Glomerular visceral epithelial cell (primary cell): ENCODE results near the gene MBP.

Experiments
- DNase-seq: peaks from one replicate; pipeline ENCODE4 v3.0.0-alpha.2; 2016; ENCODE audit errors: extremely low spot score

The MBP gene

DNA sequence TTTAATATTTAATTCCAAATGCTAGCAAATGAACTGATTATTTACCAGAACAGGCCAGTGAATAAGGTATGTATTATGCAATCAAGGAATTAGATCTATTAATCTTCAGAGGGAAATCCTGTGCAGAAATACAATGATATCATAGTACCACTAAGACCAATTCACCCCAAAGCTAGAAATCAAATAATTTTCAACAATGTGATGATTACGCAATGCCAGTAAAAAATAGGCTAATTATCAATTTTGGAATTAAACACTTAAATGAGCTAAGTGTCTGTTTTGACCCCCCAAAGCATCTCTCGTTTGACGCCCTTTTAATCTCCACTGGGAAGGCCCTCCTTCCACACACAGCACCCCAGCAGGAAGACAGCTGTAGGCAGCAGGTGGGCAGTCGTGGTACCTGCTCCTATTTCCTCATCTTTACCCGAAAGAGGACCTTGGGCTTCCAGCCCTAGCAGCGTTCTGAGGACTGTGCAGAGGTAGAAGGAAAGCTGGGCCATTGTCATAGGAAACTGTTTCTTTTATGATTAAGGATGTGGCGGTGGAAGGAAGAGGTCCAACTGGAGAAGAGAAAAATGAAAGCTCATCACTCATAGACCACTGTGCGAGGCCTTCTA lies 84.7 kb downstream of the MBP start:
- DNase-seq = no peak

DNA sequence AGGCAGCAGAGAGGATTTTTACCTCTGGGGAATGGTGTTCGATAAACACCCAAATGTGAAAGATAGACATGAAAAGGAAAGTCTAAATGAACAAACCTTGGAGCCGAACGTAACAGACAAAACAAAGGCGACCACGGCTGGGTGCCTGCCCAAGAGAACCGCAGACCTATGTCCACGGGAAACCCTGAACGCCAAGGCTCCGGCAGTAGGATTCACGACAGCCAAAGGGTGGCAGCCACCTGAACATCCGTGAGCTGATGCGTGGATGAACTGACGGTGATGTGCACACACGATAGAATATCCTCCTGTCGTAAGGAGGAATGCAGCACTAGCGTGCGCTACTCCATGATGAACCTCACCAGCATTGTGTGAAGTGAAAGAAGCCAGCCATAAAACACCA lies 85.6 kb downstream of the MBP start:
- DNase-seq = no peak

DNA sequence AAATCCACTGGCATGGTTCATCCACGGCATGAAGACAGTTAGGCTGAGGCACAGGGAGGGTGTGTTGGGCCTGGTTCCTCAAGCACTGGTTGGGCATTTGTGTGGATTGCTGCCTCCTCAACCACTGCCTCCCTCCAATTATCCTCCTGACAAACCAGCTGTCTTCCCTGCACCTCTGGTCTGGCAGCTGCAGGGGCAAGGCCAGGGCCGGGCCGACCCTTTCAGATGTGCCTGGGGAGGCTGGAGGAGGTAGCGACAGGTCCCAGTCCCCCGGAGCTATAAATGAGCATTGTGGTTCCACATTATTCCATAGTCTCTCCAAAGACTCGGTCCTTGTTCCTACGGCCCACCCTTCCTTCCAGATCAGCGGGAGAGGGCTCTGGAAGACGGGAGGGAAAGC lies 86.2 kb downstream of the MBP start:
- no peak for DNase-seq

DNA sequence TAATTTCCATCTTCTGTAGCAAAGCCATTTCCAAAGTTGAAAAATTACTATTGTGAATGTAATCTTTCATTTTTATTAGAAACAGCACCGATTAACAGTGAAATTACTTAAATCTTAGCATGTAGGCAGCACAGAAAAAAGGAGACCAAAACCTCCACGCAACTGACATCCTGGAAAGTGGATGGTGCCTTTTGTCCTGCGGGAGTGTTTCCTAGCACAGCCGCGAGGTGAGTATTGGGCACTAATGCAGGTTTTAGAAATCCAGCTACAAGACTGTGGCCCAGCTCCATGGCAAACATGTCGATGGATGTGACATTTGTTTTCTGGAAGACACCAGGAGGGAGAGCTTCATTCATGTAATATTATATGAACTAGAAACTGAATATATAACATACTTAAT lies 86.9 kb downstream of the MBP start:
- no peak for DNase-seq

DNA sequence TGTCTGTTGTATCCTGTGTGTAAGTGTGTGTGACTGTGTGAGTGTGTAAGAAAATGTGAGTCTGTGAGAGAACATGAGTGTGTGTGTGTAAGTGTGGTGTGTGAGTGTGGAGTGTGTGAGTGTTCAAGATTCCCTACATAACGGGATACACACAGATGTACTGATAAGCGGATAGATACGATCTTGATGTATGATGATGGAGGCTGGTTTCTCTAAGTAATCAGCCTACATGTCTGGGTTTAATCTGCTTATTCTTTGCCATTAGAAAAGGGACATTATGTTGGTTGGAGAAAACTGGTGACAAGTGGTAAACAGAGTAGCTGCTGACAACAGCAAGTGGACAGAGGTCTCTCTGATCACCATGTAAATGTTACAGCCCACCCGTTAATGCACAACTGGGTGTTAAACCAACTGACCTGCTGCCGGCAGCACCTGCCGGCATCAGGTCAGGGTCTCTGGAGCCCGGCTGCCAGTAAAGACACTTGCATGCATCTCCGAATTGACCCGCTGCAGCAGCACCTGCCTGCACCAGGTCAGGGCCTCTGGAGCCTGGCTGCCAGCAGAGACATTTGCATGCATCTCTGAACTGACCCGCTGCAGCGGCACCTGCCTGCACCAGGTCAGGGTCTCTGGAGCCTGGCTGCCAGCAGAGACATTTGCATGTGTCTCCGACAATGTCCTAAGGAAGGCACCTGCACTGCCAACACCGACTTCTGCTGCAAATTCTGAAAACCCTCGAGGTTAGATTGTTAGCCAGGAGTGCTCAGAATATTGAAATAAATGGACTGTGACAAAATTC lies 87.5 kb downstream of the MBP start:
- no peak for DNase-seq

DNA sequence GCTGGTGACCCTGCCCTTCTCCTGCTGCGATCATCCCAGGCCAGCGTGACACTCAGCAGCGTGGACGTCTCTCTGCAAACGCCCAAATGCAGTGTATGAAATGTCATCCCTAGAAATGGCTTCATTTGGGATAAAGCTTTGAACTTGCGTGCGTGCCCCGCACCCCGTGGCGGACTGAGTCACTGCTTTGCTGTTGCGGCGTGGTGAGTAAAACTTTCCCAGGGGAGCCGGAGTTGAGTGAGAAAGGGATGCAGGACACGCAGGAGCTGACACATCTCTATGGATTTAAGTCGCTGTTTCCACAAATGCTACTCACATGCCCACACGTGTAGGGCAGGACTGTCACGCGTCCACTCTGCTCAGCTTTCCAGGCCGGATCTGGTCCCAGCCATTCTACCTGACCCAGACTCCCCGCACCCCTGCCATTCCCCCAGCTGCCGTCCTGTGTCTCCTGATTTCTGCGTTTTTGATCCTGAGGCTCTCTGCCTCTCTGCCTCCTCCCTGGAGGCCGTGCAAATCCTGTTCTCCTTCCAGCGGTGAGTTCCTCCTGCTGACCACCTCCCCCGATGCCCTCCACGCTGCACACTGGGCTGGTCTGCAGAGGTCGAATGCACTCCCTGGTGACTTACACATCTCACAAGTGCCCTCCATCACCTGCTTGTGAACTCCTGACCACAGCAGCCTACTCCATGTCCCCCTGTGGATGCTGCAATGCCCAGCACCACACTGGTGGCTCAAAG lies 88.9 kb downstream of the MBP start:
- no peak for DNase-seq

DNA sequence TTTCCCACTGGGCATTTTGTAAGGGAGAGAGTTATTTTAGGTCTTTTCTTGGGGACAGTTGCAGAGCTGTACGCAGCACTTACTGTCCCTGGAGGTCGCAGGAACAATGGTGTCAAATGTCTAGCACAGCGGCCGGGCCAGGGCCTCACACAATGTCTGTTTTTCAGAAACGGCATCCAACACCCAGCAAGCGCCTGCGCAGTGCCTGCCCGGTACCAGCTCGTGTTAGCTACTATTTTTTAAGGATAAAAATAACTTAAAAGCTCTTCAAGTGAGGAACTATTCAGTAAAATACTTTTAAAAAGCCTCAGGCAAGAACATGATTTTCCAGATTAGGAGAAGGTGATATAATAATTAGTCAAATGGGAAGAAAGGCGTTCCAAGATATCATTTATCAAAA lies 90.0 kb downstream of the MBP start:
- no peak for DNase-seq

DNA sequence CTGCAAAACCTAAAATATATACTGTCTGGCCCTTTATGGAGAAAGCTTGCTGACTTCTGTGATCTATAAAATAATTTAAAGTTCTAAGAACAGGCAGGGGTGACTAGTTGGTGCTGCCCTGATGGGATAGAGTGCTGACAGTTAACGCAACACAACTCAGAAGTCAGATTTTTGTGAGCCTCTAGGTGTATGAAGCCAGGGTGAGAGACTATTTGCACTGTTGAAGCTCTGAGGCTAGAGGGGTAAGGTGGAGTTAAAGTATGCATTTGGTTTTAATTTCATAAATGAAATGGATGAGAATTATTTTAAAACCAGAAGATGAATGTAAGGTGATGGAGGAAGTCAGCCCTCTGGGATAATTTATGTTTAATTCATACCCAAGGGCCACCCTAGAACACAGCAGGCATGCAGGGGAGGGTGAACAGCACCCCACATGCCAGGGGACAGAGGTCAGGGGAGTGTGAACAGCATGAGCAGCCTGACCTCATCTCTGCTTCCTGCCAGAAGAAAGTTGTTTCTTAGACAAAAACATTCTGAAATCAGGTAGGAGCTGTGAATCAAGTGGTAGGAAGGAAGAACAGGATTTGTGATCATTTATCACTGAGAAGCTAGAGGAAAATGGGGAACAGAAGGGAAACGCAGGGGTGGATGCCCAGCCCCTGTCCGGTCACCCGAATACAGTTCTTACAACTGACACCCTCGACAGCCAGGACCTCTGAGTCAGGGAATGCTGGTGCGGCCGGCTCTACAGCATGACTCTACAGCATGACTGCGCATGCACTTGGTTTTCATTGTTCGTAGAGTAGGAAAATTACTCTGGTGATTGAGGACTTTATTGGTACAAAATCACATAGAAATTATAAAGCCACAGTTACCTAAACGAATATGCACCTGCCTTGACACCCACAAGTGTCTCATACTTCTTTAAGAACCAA lies 93.1 kb downstream of the MBP start:
- peak; percentile 51 for DNase-seq

DNA sequence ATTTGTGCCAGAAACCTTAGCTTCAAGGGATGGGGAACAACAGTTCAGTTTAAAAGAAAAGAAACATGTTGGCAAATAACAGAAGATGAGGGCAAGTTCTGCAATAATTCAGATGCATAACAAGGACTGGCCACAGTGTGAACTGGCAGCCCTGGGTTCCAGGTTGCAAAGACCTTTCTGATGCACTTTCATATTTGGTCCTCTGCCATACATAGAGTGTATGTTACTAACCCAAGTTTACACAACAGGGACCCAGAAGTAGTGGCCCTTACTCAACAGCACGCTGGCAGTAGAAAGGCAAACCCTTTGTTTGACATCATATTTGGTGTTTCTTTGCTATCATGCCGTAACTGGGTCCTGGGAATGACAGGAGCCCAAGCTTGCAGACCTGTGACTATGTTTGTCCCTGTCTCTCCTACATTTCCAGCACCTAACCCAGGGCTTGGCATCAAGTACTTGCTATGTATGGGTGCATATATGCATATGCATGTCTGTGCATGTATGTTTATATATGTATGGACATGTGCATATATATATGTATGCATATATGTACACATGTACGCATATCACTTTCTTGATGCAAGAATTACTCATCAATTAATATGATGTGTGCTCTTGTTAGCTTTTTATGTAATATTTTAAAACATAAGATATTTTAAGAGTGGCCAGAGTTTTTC lies 94.3 kb downstream of the MBP start:
- no peak for DNase-seq

DNA sequence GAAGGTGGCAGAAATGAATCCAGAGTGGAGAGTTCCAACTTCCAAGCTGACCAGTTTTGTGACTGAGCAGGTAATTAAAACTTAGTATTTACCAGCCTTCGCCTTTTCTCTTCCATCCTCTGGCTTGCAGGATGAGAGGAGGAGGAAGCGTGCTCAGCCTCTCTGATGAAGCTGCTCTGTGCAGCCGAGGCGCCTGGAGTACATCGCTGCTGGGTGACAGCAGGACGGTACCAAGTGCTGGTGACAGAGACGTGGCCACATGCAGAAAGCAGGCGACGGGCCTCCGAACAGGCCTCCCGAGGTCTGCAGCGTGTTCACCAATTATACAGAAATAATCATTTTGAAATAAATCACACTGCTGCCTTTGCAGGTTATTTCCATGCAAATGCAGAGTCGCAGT lies 95.0 kb downstream of the MBP start:
- DNase-seq = no peak

DNA sequence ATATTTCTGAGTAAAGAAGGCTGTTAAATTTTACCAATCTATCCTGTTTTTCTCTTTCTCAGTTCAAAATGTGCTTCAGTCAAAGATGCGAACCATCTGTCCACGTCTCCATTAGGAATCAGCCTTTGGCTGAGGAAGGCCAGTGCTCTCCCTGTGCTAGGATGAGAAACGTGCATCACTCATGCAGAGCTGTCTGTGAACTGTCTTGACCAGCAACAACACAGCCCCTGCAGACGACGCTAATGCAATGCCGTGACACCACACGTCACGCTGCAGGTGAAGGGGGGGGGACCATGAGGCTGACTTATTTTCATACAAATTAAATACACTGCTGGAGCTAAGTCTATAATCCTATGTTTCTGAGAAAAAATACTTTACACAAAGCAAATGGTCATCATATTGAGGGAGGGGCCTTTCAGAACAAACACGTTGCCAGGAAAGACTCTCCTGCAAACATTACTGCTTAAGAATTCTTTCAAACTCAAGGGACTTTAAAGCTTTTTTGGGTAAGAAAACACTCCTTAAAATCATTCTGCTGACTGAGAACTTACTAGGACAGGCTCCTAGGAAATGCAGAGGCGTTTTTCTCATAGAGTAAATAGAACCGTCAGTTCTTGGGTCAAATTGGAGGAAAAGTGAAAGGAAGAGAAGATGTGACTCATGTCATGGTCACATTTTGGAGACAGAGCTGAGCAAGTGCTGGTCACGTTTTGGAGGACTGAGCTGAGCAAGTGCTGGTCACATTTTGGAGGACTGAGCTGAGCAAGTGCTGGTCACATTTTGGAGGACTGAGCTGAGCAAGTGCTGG lies 97.0 kb downstream of the MBP start:
- no peak for DNase-seq

DNA sequence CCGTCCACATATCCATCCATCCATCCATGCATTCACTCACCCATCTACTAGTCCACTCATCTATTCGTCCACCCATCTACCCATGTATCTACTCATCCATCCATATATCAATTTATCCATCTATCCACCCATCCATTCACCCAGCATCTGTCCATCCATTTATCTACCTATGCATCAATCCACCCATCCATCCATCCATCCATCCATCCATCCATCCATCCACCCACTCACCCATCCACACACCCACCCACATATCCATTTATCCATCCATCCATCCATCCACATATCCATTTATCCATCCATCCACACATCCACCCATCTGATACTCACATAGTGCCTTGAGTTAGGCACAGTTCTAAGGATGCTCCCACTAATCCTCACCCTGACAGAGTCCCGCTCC lies 99.0 kb downstream of the MBP start:
- DNase-seq = no peak

DNA sequence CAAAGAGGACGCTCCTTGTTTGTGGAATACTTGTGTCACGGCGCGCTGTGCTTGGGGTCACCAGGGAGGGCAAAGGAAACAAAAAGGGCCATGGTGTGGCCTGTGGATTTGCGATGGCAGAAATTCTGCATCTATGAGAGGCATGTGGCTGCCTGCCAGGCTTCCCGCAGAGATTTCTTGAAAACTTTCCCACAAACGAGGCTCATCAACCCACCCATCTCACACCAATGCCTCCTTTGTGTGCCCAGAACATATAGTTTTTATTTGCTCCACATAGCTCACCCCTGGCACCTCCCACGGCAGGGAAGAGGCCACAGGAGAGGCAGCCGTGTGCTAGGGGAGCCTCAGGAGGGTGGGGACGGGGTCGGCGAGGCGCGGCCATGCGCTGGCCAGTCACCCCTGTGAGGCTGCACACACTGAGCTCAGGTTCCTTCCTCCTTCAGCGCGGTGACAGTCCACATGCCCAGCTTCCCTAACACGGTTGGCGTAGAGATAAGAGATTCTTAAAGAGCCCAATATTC lies 100.3 kb downstream of the MBP start:
- peak; percentile 24 for DNase-seq

DNA sequence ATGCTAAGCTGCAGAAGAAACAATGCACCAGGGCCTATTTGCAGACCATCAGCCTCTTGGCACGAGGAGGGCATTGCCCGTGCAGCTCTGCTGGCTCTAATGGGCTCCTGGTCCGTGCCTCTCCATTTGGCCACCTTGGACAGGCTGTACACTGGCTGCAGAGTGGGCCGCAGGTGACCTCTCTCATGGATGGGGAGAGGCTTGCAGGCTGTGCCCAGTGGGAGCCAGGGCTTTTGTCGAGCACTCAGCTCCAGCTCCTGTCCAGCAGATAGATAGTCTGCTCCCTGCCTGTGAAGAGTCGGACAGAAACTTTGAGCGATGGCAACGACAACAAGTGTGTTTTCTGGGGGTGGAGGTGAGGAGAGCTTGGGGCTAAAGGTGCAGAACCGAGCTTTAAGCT lies 100.9 kb downstream of the MBP start:
- DNase-seq = no peak

DNA sequence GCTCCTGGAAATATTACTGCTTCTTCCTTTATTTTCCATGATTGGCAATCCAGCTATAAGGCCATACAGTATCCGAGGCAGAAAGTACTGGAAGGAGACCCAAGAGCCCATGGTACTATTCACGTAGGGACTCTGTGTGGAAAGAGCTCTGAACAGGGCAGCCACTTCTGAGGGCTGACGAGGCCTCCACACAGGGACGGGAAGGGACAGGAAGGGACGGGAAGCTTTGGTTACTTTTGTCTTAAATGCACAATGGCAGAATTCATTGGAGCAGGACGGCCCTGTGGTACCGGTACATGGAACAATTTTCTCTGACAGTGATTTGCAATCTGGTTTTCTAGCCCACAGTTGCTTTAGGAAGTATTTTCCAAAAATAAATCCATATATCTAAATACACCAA lies 102.4 kb downstream of the MBP start:
- DNase-seq = no peak

DNA sequence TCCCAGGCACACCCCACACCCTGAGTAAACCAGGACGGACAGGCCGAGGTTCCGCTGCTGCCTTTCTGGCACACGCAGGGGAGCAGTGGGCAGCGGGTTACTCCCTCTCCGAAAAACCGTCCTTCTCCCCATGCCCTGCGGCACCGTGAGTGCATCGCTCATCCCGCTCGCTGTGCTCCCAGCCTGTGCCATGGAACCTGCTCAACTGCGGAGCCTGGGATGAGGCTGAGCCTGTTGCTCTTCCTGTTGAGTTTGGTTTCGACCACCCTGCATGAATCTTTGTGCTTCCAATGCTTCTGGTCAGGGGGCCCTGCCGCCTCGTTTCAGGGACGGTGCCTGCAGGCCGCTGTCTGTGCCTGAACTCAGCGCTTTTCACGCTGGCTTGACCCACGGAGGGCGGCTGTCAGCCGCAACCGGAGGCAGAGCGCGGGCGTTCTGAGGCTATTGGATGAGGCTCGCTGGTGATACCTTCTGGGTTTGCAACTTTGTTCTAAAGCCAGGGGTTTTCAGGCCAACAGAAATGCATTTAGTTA lies 106.7 kb downstream of the MBP start:
- no peak for DNase-seq

DNA sequence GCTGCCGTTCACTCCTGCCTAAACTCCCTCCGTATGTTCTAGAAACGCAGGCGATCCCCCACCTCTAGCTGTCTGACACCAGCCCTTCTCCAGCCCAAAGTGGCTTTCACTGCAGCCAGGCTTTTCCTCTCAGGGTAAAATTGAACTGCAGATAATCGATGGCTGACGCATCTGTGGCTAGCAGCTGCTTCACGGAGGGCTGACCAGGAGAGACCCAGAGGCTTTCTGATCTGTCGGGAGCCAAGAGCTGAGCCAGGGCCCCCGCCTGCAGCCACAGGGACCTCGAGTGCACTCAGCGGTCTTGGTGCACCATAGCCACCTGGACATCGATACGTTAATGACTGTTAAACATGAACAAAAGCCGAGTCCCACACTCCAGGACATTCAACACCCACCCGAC lies 107.5 kb downstream of the MBP start:
- no peak for DNase-seq

DNA sequence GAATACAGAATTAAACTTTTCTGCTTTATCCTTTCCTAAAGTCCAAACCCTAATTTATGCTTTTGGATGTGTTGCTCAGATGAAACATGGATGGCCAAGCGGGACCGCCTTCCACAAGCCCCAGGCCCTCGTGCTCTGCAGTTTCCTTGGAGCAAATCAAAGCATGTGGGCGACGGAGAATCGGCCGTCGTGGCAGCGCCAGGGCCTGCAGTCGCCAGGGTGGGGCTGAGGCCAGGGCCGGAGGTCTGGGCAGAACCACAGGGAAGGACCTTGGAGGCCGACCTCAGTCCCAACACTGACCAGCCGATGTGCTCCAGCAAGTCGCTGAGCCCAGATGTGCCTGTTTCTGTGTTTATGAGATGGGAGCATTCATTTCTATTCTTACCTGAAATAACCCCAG lies 108.1 kb downstream of the MBP start:
- DNase-seq = no peak

DNA sequence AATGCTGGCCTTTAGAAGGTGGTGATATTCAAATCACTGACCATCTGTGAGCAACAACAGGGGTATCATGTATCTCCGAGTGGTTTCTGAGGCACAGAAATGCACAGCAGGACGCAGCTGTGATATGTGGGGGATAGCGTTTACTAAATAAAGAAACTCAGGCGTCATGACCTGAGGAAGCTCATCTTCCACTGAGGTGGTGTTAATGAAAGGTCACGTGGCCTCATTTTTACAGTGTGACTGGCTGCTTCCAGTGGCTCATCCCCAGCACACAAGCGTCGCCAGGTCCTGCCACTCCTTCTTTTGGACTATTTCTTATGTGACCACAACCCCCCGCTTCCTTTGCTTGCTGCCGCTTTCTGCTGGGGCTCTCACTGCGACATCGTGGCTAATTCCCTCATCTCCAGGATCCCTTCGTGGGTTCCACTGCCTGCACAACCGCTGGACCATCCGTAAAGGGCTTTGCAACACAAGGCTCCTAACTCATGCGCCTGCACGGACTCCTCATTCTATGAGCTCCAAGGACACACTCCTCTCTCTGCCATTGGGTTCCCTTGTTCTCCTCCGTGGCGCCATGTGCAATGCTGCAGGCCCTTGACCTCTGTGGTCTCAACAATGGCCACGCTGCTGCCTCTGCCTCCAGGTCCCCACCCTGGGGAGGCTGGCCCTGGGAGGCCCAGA lies 109.3 kb downstream of the MBP start:
- no peak for DNase-seq
